22Rv1 (cell line): Measurements from ENCODE around the gene MT2A.
"Not testable (repeated sequence)": the region's sequence is repeated elsewhere in the genome, so short reads cannot be mapped to it uniquely, and the experiment has no call there.

Experiments used
- H3K27ac ChIP-seq: fragments of 450-650 bp; 2 replicates; pipeline ENCODE4 v1.5.1; 2017
- ZFX ChIP-seq: fragments of 450-650 bp; IDR thresholded peaks from 2 replicates; pipeline ENCODE4 v1.6.1; 2017; ENCODE audit warnings: antibody characterized with exemption, borderline replicate concordance
- TF ChIP-seq, protein P1 (sequence below): fragments of 450-650 bp; IDR thresholded peaks from 2 replicates; pipeline ENCODE4 v1.5.1; 2017; ENCODE audit warnings: mild to moderate bottlenecking

The MT2A gene

DNA sequence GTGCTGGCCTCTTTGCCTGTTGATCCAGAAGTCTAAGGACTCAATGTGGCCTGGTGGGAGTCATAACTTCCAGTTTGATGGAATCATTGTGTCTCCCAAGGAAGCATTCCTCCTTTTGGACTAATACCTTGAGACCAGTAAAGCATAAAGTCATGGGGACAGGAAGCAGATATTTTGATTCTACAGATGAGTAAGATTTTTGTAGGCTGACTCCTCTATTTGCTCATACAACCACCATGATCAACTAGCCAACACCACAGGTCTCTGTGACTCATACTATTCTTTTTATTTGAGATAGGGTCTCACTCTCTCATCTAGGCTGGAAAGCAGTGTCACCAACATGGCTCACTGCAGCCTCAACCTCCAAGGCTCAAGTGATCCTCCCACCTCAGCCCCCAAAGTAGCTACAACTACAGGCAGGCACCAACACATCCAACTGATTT, 6.2 kb downstream of the MT2A start:
- no peak overlapping the region for H3K27ac ChIP-seq
- no peak for TF ChIP-seq ZFX
- TF ChIP-seq, protein P1, sequence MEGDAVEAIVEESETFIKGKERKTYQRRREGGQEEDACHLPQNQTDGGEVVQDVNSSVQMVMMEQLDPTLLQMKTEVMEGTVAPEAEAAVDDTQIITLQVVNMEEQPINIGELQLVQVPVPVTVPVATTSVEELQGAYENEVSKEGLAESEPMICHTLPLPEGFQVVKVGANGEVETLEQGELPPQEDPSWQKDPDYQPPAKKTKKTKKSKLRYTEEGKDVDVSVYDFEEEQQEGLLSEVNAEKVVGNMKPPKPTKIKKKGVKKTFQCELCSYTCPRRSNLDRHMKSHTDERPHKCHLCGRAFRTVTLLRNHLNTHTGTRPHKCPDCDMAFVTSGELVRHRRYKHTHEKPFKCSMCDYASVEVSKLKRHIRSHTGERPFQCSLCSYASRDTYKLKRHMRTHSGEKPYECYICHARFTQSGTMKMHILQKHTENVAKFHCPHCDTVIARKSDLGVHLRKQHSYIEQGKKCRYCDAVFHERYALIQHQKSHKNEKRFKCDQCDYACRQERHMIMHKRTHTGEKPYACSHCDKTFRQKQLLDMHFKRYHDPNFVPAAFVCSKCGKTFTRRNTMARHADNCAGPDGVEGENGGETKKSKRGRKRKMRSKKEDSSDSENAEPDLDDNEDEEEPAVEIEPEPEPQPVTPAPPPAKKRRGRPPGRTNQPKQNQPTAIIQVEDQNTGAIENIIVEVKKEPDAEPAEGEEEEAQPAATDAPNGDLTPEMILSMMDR, result no peak

DNA sequence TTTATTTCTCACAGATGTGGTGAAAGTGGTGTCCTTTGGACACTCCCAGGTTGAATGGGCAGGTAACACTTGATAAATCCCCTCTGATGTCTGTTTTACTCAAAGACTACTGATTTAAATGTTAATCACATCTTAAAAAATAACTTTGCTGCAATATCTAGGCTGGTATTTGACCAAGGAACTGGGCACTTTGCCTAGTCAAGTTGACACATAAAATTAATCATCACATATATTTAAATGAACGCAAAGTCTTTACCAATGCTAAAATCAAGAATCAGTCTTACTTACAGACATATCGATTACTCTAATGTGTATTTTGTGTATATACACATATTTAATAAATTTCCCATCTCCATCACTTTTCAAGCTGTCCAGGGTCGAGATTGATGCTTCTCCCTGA, 7.0 kb downstream of the MT2A start:
- no peak overlapping the region for H3K27ac ChIP-seq
- no peak for TF ChIP-seq ZFX
- TF ChIP-seq, protein P1, result no peak

DNA sequence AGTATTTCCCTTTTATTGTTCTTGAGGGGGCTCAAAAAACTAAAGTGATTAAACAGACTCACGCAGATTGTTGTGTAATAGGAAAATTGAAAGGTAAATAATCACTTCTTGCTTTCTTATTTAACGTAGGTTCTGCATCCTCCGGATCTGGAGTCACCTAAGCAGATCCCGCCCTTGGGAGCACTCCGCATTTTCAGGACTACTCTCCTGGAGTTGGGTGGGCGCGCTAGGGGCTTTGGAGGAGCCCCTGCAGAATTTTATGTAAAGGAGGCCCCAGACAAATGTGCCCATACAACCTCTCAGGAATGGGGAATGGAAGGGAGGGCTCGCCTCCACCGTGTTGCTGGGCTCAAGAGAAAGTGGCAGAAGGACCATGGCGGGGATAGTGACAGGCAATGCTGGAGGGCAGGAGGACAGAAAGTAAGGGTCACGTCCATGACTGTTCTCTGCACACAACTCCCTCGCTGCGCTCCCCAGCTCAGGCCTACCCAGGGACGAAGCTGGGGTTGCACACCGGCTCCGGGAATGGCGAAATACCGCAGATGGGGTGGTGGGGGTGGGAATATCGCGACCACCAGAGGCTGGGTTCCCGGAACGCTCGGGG, 8.3 kb downstream of the MT2A start:
- H3K27ac ChIP-seq, result no peak overlapping the region

DNA sequence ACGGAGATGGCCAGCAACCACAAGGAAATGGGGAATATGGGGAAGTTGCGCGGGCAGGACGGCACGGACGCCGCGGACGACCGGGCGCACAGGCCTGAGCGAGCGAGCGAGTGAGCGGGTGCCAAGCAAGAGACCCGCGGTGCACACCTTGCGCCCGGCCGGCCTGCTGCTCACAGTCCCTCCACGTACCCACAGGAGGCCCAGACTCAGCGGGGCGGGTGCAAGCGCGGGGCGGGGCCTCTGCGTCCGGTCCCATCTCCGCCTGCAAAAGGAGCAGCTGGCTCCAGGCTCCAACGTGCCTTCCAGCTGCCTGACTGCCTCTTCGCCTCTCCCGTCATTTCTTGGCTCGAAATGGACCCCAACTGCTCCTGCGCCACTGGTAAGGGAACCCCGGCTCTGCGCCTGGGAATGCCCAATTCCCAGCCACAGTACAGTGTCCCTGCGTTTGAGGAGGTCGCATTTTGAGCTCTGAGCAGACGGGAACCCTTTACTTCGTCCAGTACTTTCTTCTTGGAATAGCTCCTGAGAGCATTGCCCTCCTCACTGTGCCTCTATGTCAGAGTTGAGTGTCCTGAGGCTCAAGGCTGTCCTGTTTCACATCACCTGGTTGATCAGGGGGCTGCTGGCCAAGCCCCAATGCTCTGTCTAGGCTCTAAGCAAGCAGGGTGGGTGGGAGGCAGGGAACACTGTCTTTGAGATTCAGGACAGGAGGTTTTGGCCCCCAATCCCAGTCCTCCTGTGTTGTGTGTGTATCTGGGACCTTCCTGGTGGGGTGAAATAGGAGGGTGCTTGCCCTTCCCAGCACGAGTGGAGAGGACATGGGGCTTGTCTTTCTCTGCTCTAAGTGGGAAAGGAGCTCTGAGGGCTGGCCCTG, 9.1 kb downstream of the MT2A start:
- TF ChIP-seq, protein P1, result no peak
- TF ChIP-seq ZFX, result no peak
- no peak overlapping the region for H3K27ac ChIP-seq

More for the DNA sequence above, 8.3 kb downstream of the MT2A start:
- no peak for TF ChIP-seq ZFX
- TF ChIP-seq, protein P1, result no peak

DNA sequence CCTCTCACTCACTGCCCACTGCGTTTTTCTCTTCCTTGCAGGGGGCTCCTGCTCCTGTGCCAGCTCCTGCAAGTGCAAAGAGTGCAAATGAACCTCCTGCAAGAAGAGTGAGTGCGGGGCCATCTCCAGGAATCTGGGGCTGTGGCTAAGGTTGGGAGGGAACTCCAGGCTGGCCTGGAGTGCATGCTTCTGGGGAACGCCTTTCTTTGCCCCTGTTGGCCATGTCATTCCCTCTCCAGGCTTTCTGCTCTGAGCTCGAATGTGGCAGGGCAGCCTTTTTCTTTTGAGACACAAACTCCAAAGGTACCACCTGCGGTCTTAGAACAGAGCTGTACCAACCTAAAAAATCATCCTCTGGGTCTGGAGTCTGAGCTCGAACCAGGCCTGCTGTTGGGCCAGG, 9.8 kb downstream of the MT2A start:
- TF ChIP-seq ZFX, result no peak
- TF ChIP-seq, protein P1, result no peak
- H3K27ac ChIP-seq, result no peak overlapping the region

DNA sequence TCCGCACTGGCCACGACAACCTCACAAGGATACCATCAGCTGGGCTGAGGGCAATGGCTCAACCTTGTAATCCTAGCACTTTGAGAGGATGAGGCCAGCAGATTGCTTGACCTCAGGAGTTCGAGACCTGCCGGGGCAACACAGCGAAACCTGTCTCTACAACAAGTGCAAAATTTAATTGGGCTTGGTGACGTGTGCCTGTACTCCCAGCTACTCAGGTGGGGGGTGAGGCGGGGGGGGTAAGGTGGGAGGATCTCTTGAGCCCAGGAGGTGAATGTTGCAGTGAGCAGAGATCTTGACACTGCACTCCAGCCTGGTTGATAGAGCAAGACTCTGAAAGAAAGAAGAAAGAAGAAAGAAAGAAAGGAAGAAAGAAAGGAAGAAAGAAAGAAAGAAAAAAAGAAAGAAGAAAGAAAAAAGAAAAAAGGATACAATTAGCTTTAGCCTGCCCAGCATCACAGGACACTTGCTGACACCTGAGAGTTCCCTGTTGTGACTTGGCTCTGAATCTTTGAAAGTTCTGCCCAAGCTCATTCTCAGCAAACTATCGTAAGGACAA, 12.0 kb downstream of the MT2A start:
- TF ChIP-seq, protein P1, result no peak
- TF ChIP-seq ZFX, result no peak
- H3K27ac ChIP-seq, result no peak overlapping the region

DNA sequence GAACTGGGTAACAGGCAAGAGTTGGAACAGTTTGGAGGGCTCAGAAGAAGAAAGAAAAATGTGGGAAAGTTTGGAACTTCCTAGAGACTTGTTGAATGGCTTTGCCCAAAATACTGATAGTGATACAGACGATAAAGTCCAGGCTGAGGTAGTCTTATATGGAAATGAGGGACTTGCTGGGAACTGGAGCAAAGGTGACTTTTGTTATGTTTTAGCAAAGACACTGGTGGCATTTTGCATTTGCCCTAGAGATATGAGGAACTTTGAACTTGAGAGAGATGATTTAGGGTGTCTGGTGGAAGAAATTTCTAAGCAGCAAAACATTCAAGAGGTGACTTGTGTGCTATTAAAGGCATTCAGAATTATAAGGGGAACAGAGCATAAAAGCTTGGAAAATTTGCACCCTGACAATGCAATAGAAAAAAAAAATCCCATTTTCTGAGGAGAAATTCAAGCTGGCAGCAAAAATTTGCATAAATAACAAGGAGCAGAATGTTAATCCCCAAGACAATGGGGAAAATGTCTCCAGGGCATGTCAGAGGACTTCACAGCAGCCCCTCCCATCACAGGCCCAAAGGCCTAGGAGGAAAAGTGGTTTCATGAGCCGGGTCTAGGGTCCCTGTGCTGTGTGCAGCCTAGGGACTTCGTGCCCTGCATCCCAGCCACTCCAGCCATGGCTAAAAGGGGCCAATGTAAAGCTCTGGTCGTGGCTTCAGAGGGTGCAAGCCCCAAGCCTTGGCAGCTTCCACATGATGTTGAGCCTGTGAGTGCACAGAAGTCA, 13.5 kb downstream of the MT2A start:
- H3K27ac ChIP-seq, result not testable (repeated sequence)

DNA sequence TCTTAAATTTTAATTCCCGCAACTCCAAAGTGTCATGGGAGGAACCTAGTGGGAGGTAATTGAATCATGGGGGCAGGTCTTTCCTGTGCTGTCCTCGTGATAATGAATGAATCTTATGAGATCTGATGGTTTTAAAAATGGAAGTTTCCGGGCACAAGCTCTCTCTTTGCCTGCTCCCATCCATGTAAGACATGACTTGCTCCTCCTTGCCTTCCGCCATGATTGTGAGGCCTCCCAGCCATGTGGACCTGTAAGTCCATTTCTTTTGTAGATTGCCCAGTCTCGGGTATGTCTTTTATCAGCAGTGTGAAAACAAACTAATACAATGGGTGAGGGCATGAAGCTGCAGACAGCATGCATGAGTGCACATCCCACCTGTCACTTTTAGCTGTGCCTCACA, 14.8 kb downstream of the MT2A start:
- not testable (repeated sequence) for H3K27ac ChIP-seq
